Activated naive CD8-positive, alpha-beta T cell treated with anti-CD3 and anti-CD28 coated beads, Interleukin-2, amount 50 U/mL, for 24 hours (primary cell): Measurements from ENCODE around the gene SLC5A9.

Experiments
- ATAC-seq: fragments of 150-1000 bp; cut with Tn5 transposase; one replicate; pipeline ENCODE4 v1.10.0; 2021
- DNase-seq: peaks from one replicate; pipeline ENCODE4 v3.0.0; 2021
- H3K27ac Mint-ChIP-seq: one replicate; pipeline ENCODE4 v1.8.0; 2021; ENCODE audit warnings: mild to moderate bottlenecking, mixed read lengths
- H3K27me3 Mint-ChIP-seq: one replicate; pipeline ENCODE4 v1.8.0; 2021; ENCODE audit warnings: mixed read lengths
- H3K36me3 Mint-ChIP-seq: one replicate; pipeline ENCODE4 v1.8.0; 2021; ENCODE audit warnings: low read depth, mixed read lengths
- H3K4me1 Mint-ChIP-seq: one replicate; pipeline ENCODE4 v1.8.0; 2021; ENCODE audit warnings: mixed read lengths
- H3K4me3 Mint-ChIP-seq: one replicate; pipeline ENCODE4 v1.8.0; 2021; ENCODE audit warnings: mild to moderate bottlenecking, moderate library complexity, mixed read lengths
- H3K9me3 Mint-ChIP-seq: one replicate; pipeline ENCODE4 v1.8.0; 2021; ENCODE audit warnings: mixed read lengths

The SLC5A9 gene

DNA sequence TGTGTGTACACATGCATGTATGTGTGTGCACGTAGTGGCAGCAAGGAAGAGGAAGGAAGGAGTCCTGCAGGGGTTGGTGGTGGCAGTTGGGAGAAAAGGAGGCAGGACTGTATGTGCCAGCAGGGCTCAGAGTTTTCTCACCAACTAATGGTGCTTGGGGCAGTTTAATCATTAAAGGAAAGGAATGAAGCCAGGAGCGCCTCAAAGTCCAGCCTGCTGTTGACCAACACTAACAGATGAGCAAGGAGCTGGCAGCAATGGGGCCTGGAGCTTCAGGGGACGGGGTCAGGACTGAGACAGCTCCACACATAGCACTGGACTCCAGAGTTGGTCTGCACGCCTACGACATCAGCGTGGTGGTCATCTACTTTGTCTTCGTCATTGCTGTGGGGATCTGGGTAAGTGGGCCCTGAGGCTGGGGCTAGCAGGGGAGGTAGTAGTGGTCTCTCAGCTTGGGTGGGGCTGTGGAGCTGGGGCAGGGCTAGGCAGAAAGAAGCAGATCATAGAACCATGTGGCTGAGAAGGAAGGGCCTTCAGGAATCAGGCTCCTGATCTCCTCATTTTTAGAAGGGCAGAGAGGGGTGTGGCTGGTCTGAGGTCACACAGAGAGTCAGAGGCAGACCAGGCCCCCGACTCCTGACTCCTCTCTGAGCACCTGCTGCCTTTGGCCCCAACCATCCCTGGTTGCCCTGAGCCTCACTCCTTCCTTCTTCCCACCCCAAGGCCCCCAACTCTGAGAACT is at the start of gene SLC5A9:
Gene SLC5A9, plus strand, starts transcription at position 216 of the 742 bp plus-strand sequence. Its CDS starts 21 bp downstream, at position 237.
- no peak for DNase-seq
- H3K27me3 Mint-ChIP-seq = no peaks in the 10 kb centered on the region
- no peak within 1 kb of the TSS for H3K27ac Mint-ChIP-seq
- no peaks in the 10 kb centered on the region for H3K36me3 Mint-ChIP-seq
- no peak within 1 kb of the TSS for H3K4me3 Mint-ChIP-seq
- no peaks in the 10 kb centered on the region for H3K4me1 Mint-ChIP-seq
- ATAC-seq = no peak
- no peaks in the 10 kb centered on the region for H3K9me3 Mint-ChIP-seq

DNA sequence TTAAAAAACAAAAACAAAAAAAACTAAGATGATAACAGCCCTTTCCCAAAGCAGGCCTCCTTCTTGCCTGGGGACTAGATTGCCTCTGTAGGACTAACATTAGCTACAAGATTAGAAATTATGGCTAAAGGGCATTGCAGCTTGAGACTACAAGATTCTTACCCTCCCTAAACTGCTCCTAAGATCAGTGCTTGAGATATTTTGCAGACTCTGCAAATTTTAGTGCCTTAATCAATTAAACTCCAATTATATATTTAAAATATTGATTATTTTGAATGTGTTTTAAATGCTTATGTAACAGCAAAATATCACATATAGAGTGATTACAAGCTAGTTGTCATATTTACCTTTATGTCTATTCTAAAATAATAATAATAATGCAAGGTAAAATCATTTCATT is 47.4 kb upstream of the SLC5A9 start:
- Mint-ChIP-seq H3K27ac (no peak overlapping the region), H3K9me3 (peaks cover 6% of the 10 kb centered on the region), H3K36me3 (no peaks in the 10 kb centered on the region), H3K27me3 (peaks cover 33% of the 10 kb centered on the region), H3K4me1 (no peaks in the 10 kb centered on the region), H3K4me3 (no peak overlapping the region)
- ATAC-seq (no peak), DNase-seq (no peak)

DNA sequence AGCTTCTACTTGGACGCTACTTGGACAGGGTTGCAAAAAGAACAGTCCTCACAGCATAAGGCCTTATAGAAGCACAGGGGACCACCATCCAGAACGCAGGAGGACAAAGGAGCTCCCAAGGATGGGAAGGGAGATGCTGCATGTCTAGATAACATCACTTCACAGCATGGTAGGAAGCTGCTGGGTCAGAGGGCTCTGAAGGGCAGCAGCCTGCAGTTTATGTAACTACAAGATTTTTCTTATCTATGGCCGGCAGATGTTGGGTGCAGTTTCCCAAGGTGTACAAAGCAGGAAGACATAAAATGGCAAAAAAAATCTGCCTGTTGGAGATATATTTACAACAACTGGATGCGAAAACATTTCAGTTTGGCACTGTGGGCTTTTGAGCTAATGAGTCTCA is 45.3 kb upstream of the SLC5A9 start:
- ATAC-seq = no peak
- no peak for DNase-seq
- Mint-ChIP-seq H3K27me3 (peaks cover 36% of the 10 kb centered on the region), H3K9me3 (no peaks in the 10 kb centered on the region), H3K36me3 (no peaks in the 10 kb centered on the region), H3K4me3 (no peak overlapping the region), H3K4me1 (no peaks in the 10 kb centered on the region), H3K27ac (no peak overlapping the region)

DNA sequence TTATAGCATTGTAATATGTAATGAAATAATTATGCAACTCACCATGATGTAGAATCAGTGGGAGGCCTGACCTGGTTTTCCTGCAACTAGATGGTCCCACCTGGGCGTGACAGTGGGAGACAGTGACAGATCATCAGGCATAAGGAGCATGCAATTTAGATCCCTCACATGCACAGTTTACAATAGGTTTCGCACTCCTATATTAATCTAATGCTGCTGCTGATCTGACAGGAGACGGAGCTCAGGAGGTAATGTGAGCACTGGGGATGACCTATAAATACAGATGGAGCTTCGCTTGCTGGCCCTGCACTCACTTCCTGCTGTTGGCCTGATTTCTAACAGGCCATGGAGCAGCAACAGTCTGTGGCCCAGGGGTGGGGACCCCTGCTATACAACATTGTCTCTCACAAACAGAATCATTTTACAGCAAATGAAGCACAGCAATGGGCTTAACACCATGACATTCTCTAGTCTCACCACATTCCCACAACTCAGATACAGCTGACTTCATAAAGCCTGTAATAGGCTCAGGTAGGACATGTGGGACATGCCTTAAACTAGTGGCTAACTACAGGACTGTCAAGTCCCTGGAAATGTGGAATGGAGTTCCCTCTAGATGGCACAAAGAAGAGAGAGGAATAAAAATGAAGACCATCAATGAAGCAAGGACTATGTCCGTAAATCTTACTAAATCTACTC is 40.7 kb upstream of the SLC5A9 start:
- H3K27ac Mint-ChIP-seq = no peak overlapping the region
- H3K4me1 Mint-ChIP-seq = peaks cover 1% of the 10 kb centered on the region
- H3K36me3 Mint-ChIP-seq = no peaks in the 10 kb centered on the region
- no peak for DNase-seq
- H3K4me3 Mint-ChIP-seq = no peak overlapping the region
- H3K27me3 Mint-ChIP-seq = peaks cover 28% of the 10 kb centered on the region
- no peaks in the 10 kb centered on the region for H3K9me3 Mint-ChIP-seq
- ATAC-seq = no peak

DNA sequence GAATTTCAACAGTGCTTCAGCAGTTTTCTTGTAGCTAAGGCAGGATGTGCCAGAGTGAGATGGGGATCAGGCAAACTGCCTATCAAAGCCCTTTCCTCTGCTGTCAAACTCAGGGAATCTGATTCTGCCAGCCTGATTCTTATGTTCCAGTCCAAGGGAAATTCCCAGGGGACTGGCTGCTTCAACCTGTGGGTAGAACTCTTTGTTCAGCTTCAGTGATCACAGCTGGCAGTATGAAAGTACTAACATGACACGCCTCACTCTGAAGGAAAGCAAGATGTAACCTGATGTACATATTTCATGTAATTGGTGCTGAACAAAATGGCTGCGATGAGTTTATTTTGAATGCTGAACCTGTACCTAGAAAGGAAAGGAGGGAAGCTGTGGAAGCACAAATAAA is 40.1 kb upstream of the SLC5A9 start:
- Mint-ChIP-seq H3K4me1 (peaks cover 1% of the 10 kb centered on the region), H3K27ac (no peak overlapping the region), H3K36me3 (no peaks in the 10 kb centered on the region), H3K9me3 (no peaks in the 10 kb centered on the region), H3K27me3 (peaks cover 25% of the 10 kb centered on the region), H3K4me3 (no peak overlapping the region)
- no peak for DNase-seq
- no peak for ATAC-seq

DNA sequence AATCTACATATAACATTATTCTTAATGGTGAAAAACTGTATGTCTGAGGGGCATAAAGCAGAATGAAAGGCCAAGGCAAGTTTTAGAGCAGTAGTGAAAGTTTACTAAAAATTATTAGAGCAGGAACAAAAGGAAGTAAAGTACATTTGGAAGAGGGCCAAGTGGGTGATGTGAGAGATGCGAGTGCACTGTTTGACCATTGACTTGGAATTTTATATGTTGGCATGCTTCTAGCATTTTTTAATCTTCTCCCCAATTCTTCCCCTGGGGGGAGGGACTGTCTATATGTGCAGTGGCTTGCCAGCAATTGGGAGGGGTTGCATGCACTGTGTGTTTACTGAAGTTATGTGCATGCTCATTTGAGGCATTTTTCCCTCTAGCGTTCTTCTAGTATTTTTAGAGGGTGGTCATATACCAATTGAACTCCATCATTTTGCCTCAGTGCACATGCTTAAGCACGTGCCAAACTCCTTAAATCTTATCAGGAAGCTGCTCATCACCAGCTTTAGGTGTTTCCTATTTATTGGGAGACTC is 36.1 kb upstream of the SLC5A9 start:
- H3K4me1 Mint-ChIP-seq = peaks cover 1% of the 10 kb centered on the region
- no peak overlapping the region for H3K27ac Mint-ChIP-seq
- peaks cover 14% of the 10 kb centered on the region for H3K27me3 Mint-ChIP-seq
- no peaks in the 10 kb centered on the region for H3K36me3 Mint-ChIP-seq
- DNase-seq (no peak), ATAC-seq (no peak)
- H3K4me3 Mint-ChIP-seq = no peak overlapping the region
- H3K9me3 Mint-ChIP-seq = peaks cover 13% of the 10 kb centered on the region

DNA sequence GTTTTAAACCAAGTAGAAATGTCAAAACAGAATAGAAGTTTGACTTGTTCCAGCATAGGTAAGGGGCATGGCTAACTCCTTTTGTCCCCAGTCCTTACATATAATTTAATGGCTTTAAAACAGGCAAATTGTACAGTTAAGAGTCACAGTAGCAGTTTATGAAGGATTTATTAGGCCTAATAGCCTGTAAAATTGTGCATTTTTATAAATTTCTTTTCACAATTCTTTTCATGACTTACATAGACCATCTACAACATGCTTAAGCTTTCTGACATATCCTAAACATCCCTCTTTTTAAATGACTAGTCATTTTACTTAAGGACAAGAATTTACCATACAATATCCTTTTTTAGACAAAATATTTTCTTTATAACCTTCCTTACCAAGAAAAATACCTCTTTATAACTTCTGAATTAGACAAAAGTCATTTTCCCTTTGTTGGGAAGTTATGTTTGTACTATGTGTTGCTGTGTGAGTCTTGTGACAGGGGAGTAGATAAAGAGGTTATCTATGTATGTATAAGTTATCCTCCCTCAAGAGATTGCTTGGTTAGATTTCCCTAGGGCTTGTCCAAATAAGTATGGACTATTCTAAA is 34.5 kb upstream of the SLC5A9 start:
- no peak overlapping the region for H3K27ac Mint-ChIP-seq
- no peaks in the 10 kb centered on the region for H3K4me1 Mint-ChIP-seq

DNA sequence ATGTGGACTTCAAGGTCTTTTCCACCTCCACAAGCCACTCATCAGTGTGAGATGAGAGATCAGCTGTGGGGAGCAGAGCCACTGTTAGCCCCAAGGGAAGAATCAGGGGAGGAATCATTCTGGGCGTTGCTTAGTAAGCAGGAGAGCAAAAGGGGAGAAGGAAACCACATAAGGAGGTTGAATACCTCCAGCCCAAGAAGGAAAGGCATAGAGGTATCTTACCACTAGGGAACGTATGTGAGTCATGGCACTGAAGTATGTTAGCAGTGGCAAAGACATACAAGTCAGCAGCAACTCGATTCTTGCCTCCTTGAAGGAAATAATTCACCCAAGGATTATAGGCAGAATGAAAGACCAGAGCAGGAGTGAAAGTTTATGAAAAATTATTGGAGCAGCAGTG is 31.6 kb upstream of the SLC5A9 start:
- H3K4me3 Mint-ChIP-seq = no peak overlapping the region
- H3K36me3 Mint-ChIP-seq = no peaks in the 10 kb centered on the region
- ATAC-seq (no peak), DNase-seq (no peak)
- H3K9me3 Mint-ChIP-seq = peaks cover 13% of the 10 kb centered on the region
- H3K4me1 Mint-ChIP-seq = peaks cover 7% of the 10 kb centered on the region
- H3K27ac Mint-ChIP-seq = no peak overlapping the region
- H3K27me3 Mint-ChIP-seq = peaks cover 10% of the 10 kb centered on the region

More for the DNA sequence above, 34.5 kb upstream of the SLC5A9 start:
- no peaks in the 10 kb centered on the region for H3K36me3 Mint-ChIP-seq
- ATAC-seq (no peak), DNase-seq (no peak)
- H3K27me3 Mint-ChIP-seq = peaks cover 14% of the 10 kb centered on the region
- H3K9me3 Mint-ChIP-seq = peaks cover 13% of the 10 kb centered on the region
- no peak overlapping the region for H3K4me3 Mint-ChIP-seq

DNA sequence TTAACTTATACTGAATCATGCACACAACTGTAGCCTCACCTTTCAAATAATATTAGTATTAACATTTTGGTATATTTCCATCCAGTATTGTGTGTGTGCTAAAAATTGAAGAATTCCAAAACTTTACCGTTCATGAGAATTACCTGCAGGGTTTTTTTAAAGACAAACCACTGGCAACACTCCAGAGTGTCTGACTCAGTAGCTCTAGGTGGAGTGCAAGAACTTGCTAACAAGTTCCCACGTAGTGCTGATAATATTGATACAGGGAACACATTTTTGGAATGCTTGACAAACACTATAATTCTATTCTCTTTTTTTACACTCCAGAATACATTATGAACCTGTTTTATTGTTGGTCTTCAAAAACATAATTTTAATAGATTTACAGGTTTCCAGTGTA is 27.7 kb upstream of the SLC5A9 start:
- no peaks in the 10 kb centered on the region for H3K9me3 Mint-ChIP-seq
- H3K27me3 Mint-ChIP-seq = peaks cover 2% of the 10 kb centered on the region
- no peak for ATAC-seq
- H3K4me1 Mint-ChIP-seq = peaks cover 7% of the 10 kb centered on the region
- H3K4me3 Mint-ChIP-seq = no peak overlapping the region
- no peaks in the 10 kb centered on the region for H3K36me3 Mint-ChIP-seq
- H3K27ac Mint-ChIP-seq = no peak overlapping the region
- DNase-seq = no peak

DNA sequence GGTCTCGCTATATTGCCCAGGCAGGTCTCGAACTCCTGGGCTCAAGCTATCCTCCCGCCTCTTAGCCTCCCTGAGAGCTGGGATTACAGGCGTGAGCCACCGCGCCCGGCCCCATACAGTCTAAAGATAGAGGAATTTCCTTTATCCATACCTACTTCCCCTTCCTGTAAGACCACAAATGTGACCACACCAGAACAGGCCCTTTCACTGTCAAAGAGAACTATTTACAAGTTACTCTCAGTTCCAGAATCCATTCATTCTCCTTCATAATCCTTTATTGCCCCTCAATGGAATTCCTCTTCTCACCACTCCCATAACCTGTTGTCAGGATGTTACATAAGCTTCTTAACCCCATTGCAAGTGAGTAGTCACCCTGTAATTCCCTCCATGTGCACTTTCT is 26.3 kb upstream of the SLC5A9 start:
- ATAC-seq = no peak
- no peak overlapping the region for H3K27ac Mint-ChIP-seq

DNA sequence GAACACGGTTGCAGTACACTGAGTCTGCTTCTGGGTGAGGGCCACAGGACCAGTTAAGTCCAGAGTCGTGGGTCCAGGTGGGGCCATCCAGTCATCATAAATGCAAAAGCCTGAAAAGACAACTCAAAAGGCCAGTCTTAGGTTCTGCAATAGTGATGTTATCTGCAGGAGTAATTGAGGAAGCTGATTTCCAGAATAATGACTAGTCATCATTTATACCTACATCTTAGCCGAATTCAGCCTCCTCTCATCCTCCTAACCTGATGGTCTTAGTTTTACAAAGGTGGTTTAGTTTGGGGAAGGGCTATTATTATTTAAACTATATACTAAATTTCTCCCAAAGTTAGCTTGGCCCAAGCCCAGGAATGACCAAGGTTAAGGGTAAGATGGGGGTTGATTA is 23.5 kb upstream of the SLC5A9 start:
- no peak for ATAC-seq
- Mint-ChIP-seq H3K4me3 (no peak overlapping the region), H3K4me1 (peaks cover 15% of the 10 kb centered on the region), H3K36me3 (no peaks in the 10 kb centered on the region), H3K9me3 (no peaks in the 10 kb centered on the region), H3K27ac (no peak overlapping the region), H3K27me3 (peaks cover 11% of the 10 kb centered on the region)
- no peak for DNase-seq

More for the DNA sequence above, 26.3 kb upstream of the SLC5A9 start:
- Mint-ChIP-seq H3K9me3 (no peaks in the 10 kb centered on the region), H3K4me1 (peaks cover 10% of the 10 kb centered on the region), H3K4me3 (no peak overlapping the region), H3K36me3 (no peaks in the 10 kb centered on the region), H3K27me3 (peaks cover 3% of the 10 kb centered on the region)
- no peak for DNase-seq

DNA sequence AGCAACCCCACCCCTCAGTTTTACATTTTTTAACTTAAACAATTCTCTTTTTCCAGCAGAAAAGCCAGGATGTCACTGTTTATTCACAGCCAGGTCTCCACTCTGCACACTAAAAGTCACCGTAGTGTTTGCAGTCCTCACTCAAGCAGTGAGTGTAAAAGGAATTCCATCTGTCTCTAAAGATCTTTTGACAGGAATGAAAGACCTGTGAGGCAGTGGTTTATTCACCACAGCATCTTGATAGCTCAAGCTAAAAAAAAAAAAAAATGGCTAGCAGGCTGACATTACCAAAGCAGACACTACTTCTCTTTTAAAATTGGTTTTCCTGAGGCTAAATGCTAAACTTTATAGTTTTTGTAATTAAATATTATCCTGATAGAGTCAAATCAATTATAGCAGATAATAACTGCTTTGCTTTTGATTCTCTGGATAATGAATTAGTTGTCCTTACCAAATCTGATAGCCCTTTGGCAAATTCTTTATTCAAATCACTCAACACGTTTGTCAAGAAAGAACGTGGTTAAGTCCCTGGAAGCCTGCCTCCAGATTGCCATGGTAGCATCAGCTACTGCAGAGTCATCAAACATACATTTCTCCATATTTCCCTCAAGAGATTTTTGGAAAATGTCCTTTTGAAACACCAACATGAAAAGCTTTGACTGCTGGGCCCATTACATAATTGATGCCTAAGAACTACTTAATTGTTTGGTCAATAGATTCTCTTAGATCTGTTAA is 22.2 kb upstream of the SLC5A9 start:
- no peak for ATAC-seq
- peaks cover 14% of the 10 kb centered on the region for H3K27me3 Mint-ChIP-seq
- H3K4me1 Mint-ChIP-seq = peaks cover 14% of the 10 kb centered on the region
- no peak for DNase-seq
- no peaks in the 10 kb centered on the region for H3K36me3 Mint-ChIP-seq
- H3K9me3 Mint-ChIP-seq = no peaks in the 10 kb centered on the region
- H3K4me3 Mint-ChIP-seq = no peak overlapping the region
- H3K27ac Mint-ChIP-seq = no peak overlapping the region

DNA sequence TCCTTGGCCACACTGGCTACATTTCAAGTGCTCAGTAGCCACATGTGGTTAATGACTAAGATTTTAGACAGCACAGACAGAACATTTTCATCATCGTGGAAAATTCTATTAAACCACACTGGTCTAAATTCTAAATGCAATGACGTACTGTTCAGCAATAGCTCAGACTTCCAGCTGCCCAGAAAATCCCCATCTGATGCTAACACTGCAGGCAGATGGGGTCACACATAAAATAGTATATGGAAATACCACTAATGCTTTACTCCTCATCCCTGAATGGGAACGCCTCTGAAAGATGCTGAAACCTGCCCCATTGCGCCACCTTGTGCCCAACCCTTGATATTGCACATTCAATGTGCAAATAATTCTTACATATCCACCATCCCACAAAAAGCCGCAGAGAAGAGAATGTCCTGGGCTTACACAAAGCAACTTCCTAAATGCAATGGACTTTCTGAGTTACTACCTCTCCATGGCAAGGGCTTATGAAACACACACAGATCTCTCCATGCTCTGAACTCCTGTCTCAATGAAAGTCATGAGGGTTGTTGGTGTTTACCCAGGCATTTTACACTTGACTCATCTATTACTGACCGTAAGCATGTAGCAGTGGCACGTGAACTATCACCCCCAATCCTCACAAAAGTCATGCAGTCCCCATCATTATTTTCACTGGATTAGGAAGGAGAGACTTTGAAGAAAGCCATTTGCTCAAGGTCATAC is 20.3 kb upstream of the SLC5A9 start:
- DNase-seq (peak; percentile 69), ATAC-seq (peak; percentile 92)
- Mint-ChIP-seq H3K4me1 (peaks cover 14% of the 10 kb centered on the region), H3K36me3 (no peaks in the 10 kb centered on the region), H3K27ac (peak overlapping the region; percentile 44), H3K27me3 (peaks cover 14% of the 10 kb centered on the region), H3K4me3 (no peak overlapping the region), H3K9me3 (no peaks in the 10 kb centered on the region)
